GM12891 (cell line): ENCODE measurements around the gene CDH5.

Source experiments
- DNase-seq: peaks from one replicate; pipeline ENCODE4 v3.0.0; 2011; ENCODE audit warnings: low spot score; ENCODE audit not compliant: insufficient read length
- FAIRE-seq: peaks from 2 replicates; lab custom pipeline; 2011; peaks lifted over from hg19 to GRCh38; lab: Jason Lieb, UNC
- PAX5 ChIP-seq: IDR thresholded peaks from 2 replicates; pipeline ENCODE4 v1.6.1; 2011; ENCODE audit warnings: low read length, moderate library complexity, mild to moderate bottlenecking; ENCODE audit not compliant: insufficient read depth, severe bottlenecking
- POLR2A ChIP-seq: IDR thresholded peaks from 2 replicates; pipeline ENCODE4 v1.6.1; 2011; ENCODE audit warnings: low read depth, low read length, control low read depth
- POLR2AphosphoS5 ChIP-seq: IDR thresholded peaks from 2 replicates; pipeline ENCODE4 v1.6.1; 2011; ENCODE audit warnings: low read depth, low read length, control low read depth
- POU2F2 ChIP-seq: IDR thresholded peaks from 2 replicates; pipeline ENCODE4 v1.6.1; 2011; ENCODE audit warnings: low read depth, mild to moderate bottlenecking, control low read depth, low read length, moderate library complexity
- SPI1 ChIP-seq: IDR thresholded peaks from 2 replicates; pipeline ENCODE4 v1.6.1; 2011; ENCODE audit warnings: low read depth, low read length, control low read depth
- TAF1 ChIP-seq: IDR thresholded peaks from 2 replicates; pipeline ENCODE4 v1.6.1; 2011; ENCODE audit warnings: low read depth, low read length, control low read depth

The CDH5 gene

GRCh38 chr16:66363211-66363777 is 3.2 kb upstream of the CDH5 start:
- DNase-seq (no peak), FAIRE-seq (no peak)
- TF ChIP-seq POU2F2 (no peak), POLR2AphosphoS5 (no peak), PAX5 (no peak)

GRCh38 chr16:66364117-66364958 is 2.2 kb upstream of the CDH5 start:
- no peak for TF ChIP-seq SPI1
- no peak for TF ChIP-seq POU2F2
- TF ChIP-seq PAX5 = no peak
- no peak for TF ChIP-seq POLR2AphosphoS5
- no peak for TF ChIP-seq TAF1
- TF ChIP-seq POLR2A = no peak
- FAIRE-seq (no peak), DNase-seq (no peak)

GRCh38 chr16:66364959-66365306 is 1.6 kb upstream of the CDH5 start:
- TF ChIP-seq PAX5 (no peak), SPI1 (no peak), POU2F2 (no peak), TAF1 (no peak), POLR2AphosphoS5 (no peak), POLR2A (no peak)
- no peak for FAIRE-seq
- no peak for DNase-seq

GRCh38 chr16:66365651-66366050 is 840 bp upstream of the CDH5 start:
- TF ChIP-seq POU2F2 = no peak
- no peak for TF ChIP-seq POLR2A
- no peak for TF ChIP-seq PAX5
- TF ChIP-seq TAF1 = no peak
- TF ChIP-seq SPI1 = no peak
- TF ChIP-seq POLR2AphosphoS5 = no peak
- no peak for DNase-seq

GRCh38 chr16:66367968-66368891 is 1.7 kb downstream of the CDH5 start:
- no peak for TF ChIP-seq POLR2A
- no peak for TF ChIP-seq POLR2AphosphoS5
- no peak for TF ChIP-seq TAF1
- TF ChIP-seq SPI1 = no peak
- no peak for TF ChIP-seq POU2F2
- no peak for TF ChIP-seq PAX5
- DNase-seq = no peak
- no peak for FAIRE-seq

More at GRCh38 chr16:66365651-66366050, 840 bp upstream of the CDH5 start:
- FAIRE-seq = no peak

- FAIRE-seq (no peak), DNase-seq (no peak)
- TF ChIP-seq SPI1 = peak; percentile 41
- TF ChIP-seq POU2F2 = no peak
- no peak for TF ChIP-seq PAX5
These were observed 2.6 kb downstream of the CDH5 start for GRCh38 chr16:66369055-66369592.

- no peak for DNase-seq
- FAIRE-seq = no peak
- no peak for TF ChIP-seq POLR2A
- no peak for TF ChIP-seq SPI1
- TF ChIP-seq POU2F2 = no peak
- no peak for TF ChIP-seq PAX5
- no peak for TF ChIP-seq POLR2AphosphoS5
- TF ChIP-seq TAF1 = no peak
These were observed 4.5 kb downstream of the CDH5 start for GRCh38 chr16:66370786-66371684.

- FAIRE-seq = no peak
- no peak for DNase-seq
- no peak for TF ChIP-seq POU2F2
- no peak for TF ChIP-seq POLR2AphosphoS5
- TF ChIP-seq SPI1 = no peak
- TF ChIP-seq PAX5 = no peak
- no peak for TF ChIP-seq TAF1
- no peak for TF ChIP-seq POLR2A
These were observed 5.8 kb downstream of the CDH5 start for GRCh38 chr16:66372078-66372897.
